GM23338 (cell line): ENCODE measurements around the gene TFF2. TPM values are rescaled to one million over a fixed set of nuclear protein-coding genes. Genes with fewer than 3 reads are reported as not detected.
A peak's percentile ranks its signal among the peaks of the same experiment; 100 is the strongest.

Source experiments
- ATAC-seq: fragments of 200-7000 bp; cut with Tn5 transposase; 3 replicates; pipeline ENCODE4 v1.9.1; 2020
- DNase-seq: peaks from one replicate; pipeline ENCODE4 v3.0.0-alpha.2; 2015; ENCODE audit warnings: low spot score
- H2AFZ ChIP-seq: fragments of 200-600 bp; sonication (generic); 2 replicates; pipeline ENCODE4 v1.8.0; 2016; ENCODE audit warnings: antibody characterized with exemption, mild to moderate bottlenecking, moderate library complexity
- H3F3A ChIP-seq: fragments of 200-600 bp; sonication (generic); replicated peaks from 2 replicates; pipeline ENCODE4 v1.8.0; 2017; ENCODE audit warnings: antibody characterized with exemption, mixed run types, low read depth
- H3K27ac ChIP-seq: fragments of 200-600 bp; sonication (generic); 2 replicates; pipeline ENCODE4 v1.6.1; 2016; ENCODE audit warnings: low read depth
- H3K27me3 ChIP-seq: fragments of 200-600 bp; sonication (generic); 2 replicates; pipeline ENCODE4 v1.8.0; 2016; ENCODE audit warnings: mild to moderate bottlenecking, mixed run types, moderate library complexity; ENCODE audit not compliant: insufficient read depth
- H3K36me3 ChIP-seq: fragments of 200-600 bp; sonication (generic); 2 replicates; pipeline ENCODE4 v1.8.0; 2016; ENCODE audit warnings: mild to moderate bottlenecking; ENCODE audit not compliant: insufficient read depth
- H3K4me1 ChIP-seq: fragments of 200-600 bp; sonication (generic); 2 replicates; pipeline ENCODE4 v1.8.0; 2016; ENCODE audit warnings: mild to moderate bottlenecking, moderate library complexity; ENCODE audit not compliant: insufficient read depth
- H3K4me2 ChIP-seq: fragments of 200-600 bp; sonication (generic); 2 replicates; pipeline ENCODE4 v1.7.1; 2017; ENCODE audit warnings: mixed run types
- H3K4me3 ChIP-seq: fragments of 200-600 bp; sonication (generic); 2 replicates; pipeline ENCODE4 v1.6.1; 2016; ENCODE audit warnings: mixed run types
- H3K79me2 ChIP-seq: fragments of 200-600 bp; sonication (generic); replicated peaks from 2 replicates; pipeline ENCODE4 v1.8.0; 2017; ENCODE audit warnings: mild to moderate bottlenecking; ENCODE audit not compliant: insufficient read depth
- H3K9me2 ChIP-seq: fragments of 200-600 bp; sonication (generic); 2 replicates; pipeline ENCODE4 v1.8.0; 2017; ENCODE audit not compliant: insufficient read depth
- H4K20me1 ChIP-seq: fragments of 200-600 bp; sonication (generic); replicated peaks from 2 replicates; pipeline ENCODE4 v1.8.0; 2017; ENCODE audit warnings: mild to moderate bottlenecking; ENCODE audit not compliant: insufficient read depth
- H3K27ac Mint-ChIP-seq: 2 replicates; pipeline ENCODE4 v1.8.0; 2020; ENCODE audit warnings: inconsistent platforms, mild to moderate bottlenecking, moderate library complexity, mixed read lengths
- H3K27me3 Mint-ChIP-seq: 3 replicates; pipeline ENCODE4 v1.8.0; 2022; ENCODE audit warnings: low read depth, mild to moderate bottlenecking, moderate library complexity, mixed read lengths, inconsistent platforms; ENCODE audit not compliant: insufficient read depth, poor library complexity
- H3K36me3 Mint-ChIP-seq: 3 replicates; pipeline ENCODE4 v1.8.0; 2021; ENCODE audit warnings: low read depth, mild to moderate bottlenecking, inconsistent platforms, moderate library complexity, mixed read lengths
- H3K4me1 Mint-ChIP-seq: 3 replicates; pipeline ENCODE4 v1.8.0; 2020; ENCODE audit warnings: mild to moderate bottlenecking, inconsistent platforms, mixed read lengths
- H3K4me3 Mint-ChIP-seq: 3 replicates; pipeline ENCODE4 v1.8.0; 2021; ENCODE audit warnings: moderate library complexity, mild to moderate bottlenecking, inconsistent platforms, mixed read lengths
- H3K9me3 Mint-ChIP-seq: 3 replicates; pipeline ENCODE4 v1.8.0; 2020; ENCODE audit warnings: moderate library complexity, mild to moderate bottlenecking, inconsistent platforms, mixed read lengths
- CREB1 ChIP-seq: fragments of 250-450 bp; sonication (Bioruptor Pico); IDR thresholded peaks from 2 replicates; pipeline ENCODE4 v1.5.0; 2020; ENCODE audit warnings: low read depth, mild to moderate bottlenecking, moderate library complexity
- EZH2 ChIP-seq: fragments of 200-600 bp; sonication (generic); IDR thresholded peaks from one replicate; pipeline ENCODE4 v1.8.0; 2017; ENCODE audit warnings: antibody characterized with exemption, mild to moderate bottlenecking, low read depth; ENCODE audit not compliant: unreplicated experiment
- EZH2phosphoT487 ChIP-seq: fragments of 200-600 bp; sonication (generic); IDR thresholded peaks from one replicate; pipeline ENCODE4 v1.8.1; 2018; ENCODE audit warnings: antibody characterized with exemption; ENCODE audit not compliant: unreplicated experiment
- JUNB ChIP-seq: IDR thresholded peaks from one replicate; pipeline ENCODE4 v1.6.1; 2016; ENCODE audit warnings: antibody characterized with exemption; ENCODE audit not compliant: unreplicated experiment
- NANOG ChIP-seq: IDR thresholded peaks from 2 replicates; pipeline ENCODE4 v1.6.1; 2016; ENCODE audit warnings: antibody characterized with exemption, borderline replicate concordance
- POLR2AphosphoS5 ChIP-seq: IDR thresholded peaks from 2 replicates; pipeline ENCODE4 v1.6.1; 2016; ENCODE audit warnings: antibody characterized with exemption, low read depth
- polyA plus RNA-seq: library from polyadenylated mRNA; unstranded; fragments of >200 nt; fragmentation: Nextera tagmentation; extraction: Ambion mirVana; gene quantifications from 2 replicates; pipeline ENCODE4 v1.2.1, GENCODE V29; 2016
- total RNA-seq: library from RNA; depleted of rRNA; stranded (reverse); fragments of >200 nt; shearing (Covaris generic); gene quantifications from 2 replicates; pipeline ENCODE4 v1.2.3, GENCODE V29; 2014
- TF ChIP-seq, protein P1 (sequence below): fragments of 250-450 bp; sonication (Bioruptor Pico); IDR thresholded peaks from 2 replicates; pipeline ENCODE4 v1.5.0; 2020; ENCODE audit warnings: mild to moderate bottlenecking, moderate library complexity
- TF ChIP-seq, protein P2 (sequence below), 2 experiments: fragments of 200-600 bp in 1 of 2; sonication (generic) in 1 of 2; conservative IDR thresholded peaks; 2 replicates each; pipeline versions ENCODE4 v1.5.1 to v1.6.1; 2016 to 2017; ENCODE audit warnings: antibody characterized with exemption in 2 of 2, low read depth in 2 of 2, mild to moderate bottlenecking in 2 of 2, moderate library complexity in 1 of 2

The TFF2 gene
- total and polyA plus RNA-seq, 2 experiments from 2014 or later: not detected

DNA sequence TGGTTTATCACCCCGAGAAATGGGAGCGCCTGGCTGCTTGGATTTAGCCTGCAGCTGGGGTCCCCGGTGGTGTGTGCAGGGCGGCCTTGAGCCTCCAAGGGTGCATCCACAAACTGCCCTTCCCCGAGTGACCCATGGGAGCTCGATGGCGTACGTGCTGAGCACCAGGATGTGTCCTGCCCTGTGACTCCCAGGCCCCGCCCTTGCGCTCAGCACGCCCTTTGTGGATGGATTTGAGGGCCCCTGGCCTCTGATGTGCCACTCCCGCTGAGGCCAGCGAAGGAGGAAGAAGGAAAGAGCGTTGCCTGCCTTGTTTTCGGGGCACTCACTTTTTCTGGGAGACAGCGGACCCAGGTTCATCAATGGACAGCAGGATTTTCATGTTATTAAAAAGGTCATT is 33.9 kb downstream of the TFF2 start (continued):
- TF ChIP-seq, protein P1, sequence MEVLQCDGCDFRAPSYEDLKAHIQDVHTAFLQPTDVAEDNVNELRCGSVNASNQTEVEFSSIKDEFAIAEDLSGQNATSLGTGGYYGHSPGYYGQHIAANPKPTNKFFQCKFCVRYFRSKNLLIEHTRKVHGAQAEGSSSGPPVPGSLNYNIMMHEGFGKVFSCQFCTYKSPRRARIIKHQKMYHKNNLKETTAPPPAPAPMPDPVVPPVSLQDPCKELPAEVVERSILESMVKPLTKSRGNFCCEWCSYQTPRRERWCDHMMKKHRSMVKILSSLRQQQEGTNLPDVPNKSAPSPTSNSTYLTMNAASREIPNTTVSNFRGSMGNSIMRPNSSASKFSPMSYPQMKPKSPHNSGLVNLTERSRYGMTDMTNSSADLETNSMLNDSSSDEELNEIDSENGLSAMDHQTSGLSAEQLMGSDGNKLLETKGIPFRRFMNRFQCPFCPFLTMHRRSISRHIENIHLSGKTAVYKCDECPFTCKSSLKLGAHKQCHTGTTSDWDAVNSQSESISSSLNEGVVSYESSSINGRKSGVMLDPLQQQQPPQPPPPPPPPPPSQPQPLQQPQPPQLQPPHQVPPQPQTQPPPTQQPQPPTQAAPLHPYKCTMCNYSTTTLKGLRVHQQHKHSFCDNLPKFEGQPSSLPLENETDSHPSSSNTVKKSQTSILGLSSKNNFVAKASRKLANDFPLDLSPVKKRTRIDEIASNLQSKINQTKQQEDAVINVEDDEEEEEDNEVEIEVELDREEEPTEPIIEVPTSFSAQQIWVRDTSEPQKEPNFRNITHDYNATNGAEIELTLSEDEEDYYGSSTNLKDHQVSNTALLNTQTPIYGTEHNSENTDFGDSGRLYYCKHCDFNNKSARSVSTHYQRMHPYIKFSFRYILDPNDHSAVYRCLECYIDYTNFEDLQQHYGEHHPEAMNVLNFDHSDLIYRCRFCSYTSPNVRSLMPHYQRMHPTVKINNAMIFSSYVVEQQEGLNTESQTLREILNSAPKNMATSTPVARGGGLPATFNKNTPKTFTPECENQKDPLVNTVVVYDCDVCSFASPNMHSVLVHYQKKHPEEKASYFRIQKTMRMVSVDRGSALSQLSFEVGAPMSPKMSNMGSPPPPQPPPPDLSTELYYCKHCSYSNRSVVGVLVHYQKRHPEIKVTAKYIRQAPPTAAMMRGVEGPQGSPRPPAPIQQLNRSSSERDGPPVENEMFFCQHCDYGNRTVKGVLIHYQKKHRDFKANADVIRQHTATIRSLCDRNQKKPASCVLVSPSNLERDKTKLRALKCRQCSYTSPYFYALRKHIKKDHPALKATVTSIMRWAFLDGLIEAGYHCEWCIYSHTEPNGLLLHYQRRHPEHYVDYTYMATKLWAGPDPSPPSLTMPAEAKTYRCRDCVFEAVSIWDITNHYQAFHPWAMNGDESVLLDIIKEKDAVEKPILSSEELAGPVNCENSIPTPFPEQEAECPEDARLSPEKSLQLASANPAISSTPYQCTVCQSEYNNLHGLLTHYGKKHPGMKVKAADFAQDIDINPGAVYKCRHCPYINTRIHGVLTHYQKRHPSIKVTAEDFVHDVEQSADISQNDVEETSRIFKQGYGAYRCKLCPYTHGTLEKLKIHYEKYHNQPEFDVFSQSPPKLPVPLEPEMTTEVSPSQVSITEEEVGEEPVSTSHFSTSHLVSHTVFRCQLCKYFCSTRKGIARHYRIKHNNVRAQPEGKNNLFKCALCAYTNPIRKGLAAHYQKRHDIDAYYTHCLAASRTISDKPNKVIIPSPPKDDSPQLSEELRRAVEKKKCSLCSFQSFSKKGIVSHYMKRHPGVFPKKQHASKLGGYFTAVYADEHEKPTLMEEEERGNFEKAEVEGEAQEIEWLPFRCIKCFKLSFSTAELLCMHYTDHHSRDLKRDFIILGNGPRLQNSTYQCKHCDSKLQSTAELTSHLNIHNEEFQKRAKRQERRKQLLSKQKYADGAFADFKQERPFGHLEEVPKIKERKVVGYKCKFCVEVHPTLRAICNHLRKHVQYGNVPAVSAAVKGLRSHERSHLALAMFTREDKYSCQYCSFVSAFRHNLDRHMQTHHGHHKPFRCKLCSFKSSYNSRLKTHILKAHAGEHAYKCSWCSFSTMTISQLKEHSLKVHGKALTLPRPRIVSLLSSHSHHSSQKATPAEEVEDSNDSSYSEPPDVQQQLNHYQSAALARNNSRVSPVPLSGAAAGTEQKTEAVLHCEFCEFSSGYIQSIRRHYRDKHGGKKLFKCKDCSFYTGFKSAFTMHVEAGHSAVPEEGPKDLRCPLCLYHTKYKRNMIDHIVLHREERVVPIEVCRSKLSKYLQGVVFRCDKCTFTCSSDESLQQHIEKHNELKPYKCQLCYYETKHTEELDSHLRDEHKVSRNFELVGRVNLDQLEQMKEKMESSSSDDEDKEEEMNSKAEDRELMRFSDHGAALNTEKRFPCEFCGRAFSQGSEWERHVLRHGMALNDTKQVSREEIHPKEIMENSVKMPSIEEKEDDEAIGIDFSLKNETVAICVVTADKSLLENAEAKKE: no peak
- TF ChIP-seq EZH2phosphoT487: no peak
- no peak for TF ChIP-seq JUNB

GRCh38 chr21:42315296-42315891 is 35.4 kb downstream of the TFF2 start, which contains the start of gene TFF3:
TFF3 (minus strand) TSS chr21:42315409; CDS start chr21:42315374, 35 bp downstream.
- peaks cover 11% of the 10 kb centered on the region; the same call in 1 of the 2 replicates for H3K4me1 ChIP-seq
- no peak within 1 kb of the TSS for H2AFZ ChIP-seq
- no peak within 1 kb of the TSS for H3K4me3 Mint-ChIP-seq
- H3K27ac ChIP-seq: no peak within 1 kb of the TSS
- no peak within 1 kb of the TSS for H3K27ac Mint-ChIP-seq
- no peak within 1 kb of the TSS for H3K4me3 ChIP-seq
- no peaks in the 10 kb centered on the region for H3F3A ChIP-seq
- no peaks in the 10 kb centered on the region for H3K36me3 ChIP-seq
- H3K9me2 ChIP-seq: no peaks in the 10 kb centered on the region
- peaks cover 44% of the 10 kb centered on the region for H3K4me1 Mint-ChIP-seq
- H3K27me3 ChIP-seq: no peaks in the 10 kb centered on the region
- no peak for DNase-seq
- peaks cover 15% of the 10 kb centered on the region for H3K27me3 Mint-ChIP-seq
- H3K4me2 ChIP-seq: no peak within 1 kb of the TSS
- no peaks in the 10 kb centered on the region for H4K20me1 ChIP-seq
- H3K36me3 Mint-ChIP-seq: no peaks in the 10 kb centered on the region
- H3K79me2 ChIP-seq: no peaks in the 10 kb centered on the region
- peak; percentile 8; the same call in 1 of the 3 replicates for ATAC-seq
- H3K9me3 Mint-ChIP-seq: no peaks in the 10 kb centered on the region
- TF ChIP-seq POLR2AphosphoS5 (no peak), NANOG (no peak), EZH2 (no peak), CREB1 (CRISPR knock-in tag) (no peak)
- TF ChIP-seq, protein P1: no peak
- TF ChIP-seq, protein P2, sequence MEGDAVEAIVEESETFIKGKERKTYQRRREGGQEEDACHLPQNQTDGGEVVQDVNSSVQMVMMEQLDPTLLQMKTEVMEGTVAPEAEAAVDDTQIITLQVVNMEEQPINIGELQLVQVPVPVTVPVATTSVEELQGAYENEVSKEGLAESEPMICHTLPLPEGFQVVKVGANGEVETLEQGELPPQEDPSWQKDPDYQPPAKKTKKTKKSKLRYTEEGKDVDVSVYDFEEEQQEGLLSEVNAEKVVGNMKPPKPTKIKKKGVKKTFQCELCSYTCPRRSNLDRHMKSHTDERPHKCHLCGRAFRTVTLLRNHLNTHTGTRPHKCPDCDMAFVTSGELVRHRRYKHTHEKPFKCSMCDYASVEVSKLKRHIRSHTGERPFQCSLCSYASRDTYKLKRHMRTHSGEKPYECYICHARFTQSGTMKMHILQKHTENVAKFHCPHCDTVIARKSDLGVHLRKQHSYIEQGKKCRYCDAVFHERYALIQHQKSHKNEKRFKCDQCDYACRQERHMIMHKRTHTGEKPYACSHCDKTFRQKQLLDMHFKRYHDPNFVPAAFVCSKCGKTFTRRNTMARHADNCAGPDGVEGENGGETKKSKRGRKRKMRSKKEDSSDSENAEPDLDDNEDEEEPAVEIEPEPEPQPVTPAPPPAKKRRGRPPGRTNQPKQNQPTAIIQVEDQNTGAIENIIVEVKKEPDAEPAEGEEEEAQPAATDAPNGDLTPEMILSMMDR (conservative IDR thresholded peaks at IDR 0.05; ENCODE audit: low read depth in 2 of 2): no peak
